T-cell (primary cell): ENCODE results near the gene C16orf95. TPM values are rescaled to one million over a fixed set of nuclear protein-coding genes. Genes with fewer than 3 reads are reported as not detected.

Source experiments
- ATAC-seq, 4 experiments: fragments of 200-7000 bp in 3 of 4; fragments of 150-1000 bp in 1 of 4; cut with Tn5 transposase; replicated peaks in 1 of 4; 1 replicate in 3 of 4; 2 replicates in 1 of 4; pipeline ENCODE4 v1.10.0; 2021; ENCODE audit warnings: moderate library complexity in 3 of 4, mild to moderate bottlenecking in 2 of 4, moderate number of reproducible peaks in 1 of 4
- CTCF ChIA-PET, 2 donors: fragments of 300-600 bp; sonication (Branson Sonifier 250); formaldehyde crosslinking; loops; one replicate each; lab custom pipeline; 2022; ENCODE audit warnings: antibody characterized with exemption in 2 of 2; lab: Charles Lee
- POLR2A ChIA-PET, 2 donors: fragments of 300-600 bp; sonication (Branson Sonifier 250); formaldehyde crosslinking; loops; one replicate each; lab custom pipeline; 2022; ENCODE audit warnings: antibody characterized with exemption in 2 of 2; lab: Charles Lee
- DNase-seq, 35 experiments: peaks; one replicate each; pipeline versions ENCODE4 v3.0.0 to v3.0.0-alpha.2; 2013 to 2023
- H3K27ac ChIP-seq: one replicate; pipeline ENCODE4 v1.5.1; 2013; ENCODE audit warnings: low read length
- H3K27me3 ChIP-seq, 2 experiments: replicated peaks in 1 of 2; 1 replicate in 1 of 2; 2 replicates in 1 of 2; pipeline versions ENCODE4 v1.6.1 to v1.7.0; 2013; ENCODE audit warnings: low read length in 1 of 2, mixed read lengths in 1 of 2; ENCODE audit not compliant: control insufficient read depth in 2 of 2, insufficient read depth in 2 of 2; ENCODE audit errors: extremely low read depth in 1 of 2
- H3K36me3 ChIP-seq, 2 donors: 1 replicate in 1 of 2; 2 replicates in 1 of 2; pipeline versions ENCODE4 v1.6.1 to v1.7.0; 2013; ENCODE audit warnings: low read length in 1 of 2; ENCODE audit not compliant: control insufficient read depth in 2 of 2, insufficient read depth in 1 of 2; ENCODE audit errors: extremely low read depth in 1 of 2
- H3K4me1 ChIP-seq, 2 experiments: 1 replicate in 1 of 2; 2 replicates in 1 of 2; pipeline versions ENCODE4 v1.6.1 to v1.7.0; 2013; ENCODE audit warnings: low read length in 2 of 2, mixed read lengths in 1 of 2; ENCODE audit not compliant: insufficient read depth in 2 of 2, control insufficient read depth in 1 of 2; ENCODE audit errors: extremely low read depth in 1 of 2
- H3K4me3 ChIP-seq, 2 donors: 1 replicate in 1 of 2; 2 replicates in 1 of 2; pipeline versions ENCODE4 v1.5.1 to v1.7.0; 2013; ENCODE audit warnings: mild to moderate bottlenecking in 2 of 2, low read length in 1 of 2, moderate library complexity in 1 of 2; ENCODE audit not compliant: control insufficient read depth in 1 of 2; ENCODE audit errors: extremely low read depth in 1 of 2
- H3K9me3 ChIP-seq: 2 replicates; pipeline ENCODE4 v1.7.0; 2013
- H3K27ac Mint-ChIP-seq, 2 donors: one replicate each; pipeline ENCODE4 v1.8.0; 2020 to 2021; ENCODE audit warnings: mild to moderate bottlenecking in 2 of 2, mixed read lengths in 2 of 2
- H3K27me3 Mint-ChIP-seq, 2 donors: one replicate each; pipeline ENCODE4 v1.8.0; 2021 to 2022; ENCODE audit warnings: mixed read lengths in 2 of 2
- H3K36me3 Mint-ChIP-seq: one replicate; pipeline ENCODE4 v1.8.0; 2021; ENCODE audit warnings: mixed read lengths
- H3K4me1 Mint-ChIP-seq, 3 donors: one replicate each; pipeline ENCODE4 v1.8.0; 2020 to 2022; ENCODE audit warnings: mixed read lengths in 3 of 3, mild to moderate bottlenecking in 1 of 3
- H3K4me3 Mint-ChIP-seq, 3 donors: one replicate each; pipeline ENCODE4 v1.8.0; 2020 to 2022; ENCODE audit warnings: mild to moderate bottlenecking in 3 of 3, mixed read lengths in 3 of 3, moderate library complexity in 3 of 3
- H3K9me3 Mint-ChIP-seq, 3 donors: one replicate each; pipeline ENCODE4 v1.8.0; 2020 to 2022; ENCODE audit warnings: mixed read lengths in 3 of 3
- whole genome bisulfite sequencing: methylation state at CpG from one replicate; pipeline ENCODE4 v1.1.5; 2013; ENCODE audit warnings: missing lambda C conversion rate; ENCODE audit not compliant: insufficient coverage; 5-methylcytosine and 5-hydroxymethylcytosine counted together
- total RNA-seq, 35 experiments: library from RNA in 6 of 35; stranded (reverse) in 6 of 35; fragments of 120-200 nt in 1 of 35; gene quantifications; one replicate each; pipeline versions ENCODE4 v1.2.1 to v1.2.4 and lab custom pipeline; 2013 to 2026

C16orf95 gene
- total RNA-seq, 5 donors from 2014 or later (not counting 1 experiment from before 2014, with no cell fraction given) = 0.98 to 3.1 (median 2.6) TPM

DNA sequence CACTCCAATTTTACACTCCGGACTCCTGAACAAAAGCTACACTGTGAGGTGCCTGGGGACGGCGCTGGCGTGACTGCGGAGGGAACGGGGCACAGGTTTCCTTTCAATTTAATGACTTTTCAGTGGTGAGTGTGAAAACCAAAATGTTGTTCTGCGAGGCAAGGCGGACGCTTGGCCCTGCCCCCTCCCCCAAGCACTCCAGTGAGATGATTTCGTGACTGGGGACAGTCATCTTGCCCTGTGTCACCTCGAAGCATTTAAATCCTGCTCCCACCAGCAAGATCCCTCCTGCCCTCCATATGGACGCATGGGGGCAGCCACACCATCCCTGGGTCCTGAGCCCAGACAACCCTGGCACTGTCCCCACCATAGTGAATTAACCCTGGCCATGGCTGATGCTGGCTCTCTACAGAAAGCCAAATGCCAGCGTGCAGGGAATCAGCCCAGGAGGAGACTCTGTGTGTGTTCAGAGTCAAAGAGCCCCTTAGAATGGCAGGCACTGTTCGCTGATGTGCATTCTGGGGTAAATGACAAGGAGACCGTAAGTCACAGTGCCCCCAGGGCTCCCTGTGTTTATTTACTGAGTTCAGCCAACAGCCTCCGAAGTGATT, 41.0 kb downstream of the C16orf95 start:
- H3K4me1 ChIP-seq = no peaks in the 10 kb centered on the region
- DNase-seq = no peak
- Mint-ChIP-seq H3K27ac (no peak overlapping the region), H3K4me1 (peaks cover 3 to 7% (median 4%) of the 10 kb centered on the region in 3 donors), H3K9me3 (no peaks in the 10 kb centered on the region), H3K27me3 (peaks cover 0 to 8% of the 10 kb centered on the region in 2 donors), H3K36me3 (no peaks in the 10 kb centered on the region), H3K4me3 (no peak overlapping the region)
- no peak for ATAC-seq
- CTCF ChIA-PET = interaction anchor here in 1 of 2 donors (0.6 kb wide), 1 partner anchor 24 kb away, joined by 3 read pairs; no protein-coding TSS in a partner anchor
- H3K27ac ChIP-seq = no peak overlapping the region
- no peaks in the 10 kb centered on the region for H3K9me3 ChIP-seq
- H3K36me3 ChIP-seq = no peaks in the 10 kb centered on the region
- POLR2A ChIA-PET = no interaction called here
- peaks cover 0 to 18% of the 10 kb centered on the region in 2 experiments for H3K27me3 ChIP-seq
- WGBS = 74% methylated on average over 6 of the region's 16 CpGs
- no peak overlapping the region for H3K4me3 ChIP-seq

DNA sequence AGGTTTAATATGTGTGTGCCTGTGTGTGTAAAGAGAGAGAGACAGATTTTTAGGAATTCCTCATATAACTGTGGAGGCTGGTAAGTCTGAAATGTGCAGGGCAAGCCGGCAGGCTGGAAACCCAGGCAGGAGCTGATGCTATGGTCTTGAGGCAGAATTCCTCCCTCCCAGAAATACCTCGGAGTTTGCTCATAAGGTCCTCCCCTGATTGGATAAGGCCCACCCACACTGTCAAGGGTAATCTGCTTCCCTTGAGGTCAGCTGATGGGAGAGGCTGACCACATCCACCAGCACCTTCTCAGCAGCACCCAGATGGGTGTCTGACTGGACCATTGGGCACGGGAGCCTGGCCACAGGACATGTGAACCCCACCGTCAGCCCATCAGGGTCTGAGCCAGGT, 42.4 kb downstream of the C16orf95 start:
- ATAC-seq = no peak
- H3K4me3 ChIP-seq = no peak overlapping the region
- Mint-ChIP-seq H3K9me3 (peaks cover 0 to 4% (median 3%) of the 10 kb centered on the region in 3 donors), H3K36me3 (no peaks in the 10 kb centered on the region), H3K27me3 (peaks cover 0 to 8% of the 10 kb centered on the region in 2 donors), H3K4me1 (peaks cover 3 to 7% (median 4%) of the 10 kb centered on the region in 3 donors), H3K27ac (no peak overlapping the region), H3K4me3 (no peak overlapping the region)
- no peak for DNase-seq
- POLR2A ChIA-PET = no interaction called here
- no peaks in the 10 kb centered on the region for H3K4me1 ChIP-seq
- CTCF ChIA-PET = no interaction called here
- H3K27me3 ChIP-seq = peaks cover 0 to 18% of the 10 kb centered on the region in 2 experiments
- no peaks in the 10 kb centered on the region for H3K36me3 ChIP-seq
- WGBS = 90% methylated on average over 2 of the region's 4 CpGs
- no peak overlapping the region for H3K27ac ChIP-seq
- H3K9me3 ChIP-seq = no peaks in the 10 kb centered on the region

DNA sequence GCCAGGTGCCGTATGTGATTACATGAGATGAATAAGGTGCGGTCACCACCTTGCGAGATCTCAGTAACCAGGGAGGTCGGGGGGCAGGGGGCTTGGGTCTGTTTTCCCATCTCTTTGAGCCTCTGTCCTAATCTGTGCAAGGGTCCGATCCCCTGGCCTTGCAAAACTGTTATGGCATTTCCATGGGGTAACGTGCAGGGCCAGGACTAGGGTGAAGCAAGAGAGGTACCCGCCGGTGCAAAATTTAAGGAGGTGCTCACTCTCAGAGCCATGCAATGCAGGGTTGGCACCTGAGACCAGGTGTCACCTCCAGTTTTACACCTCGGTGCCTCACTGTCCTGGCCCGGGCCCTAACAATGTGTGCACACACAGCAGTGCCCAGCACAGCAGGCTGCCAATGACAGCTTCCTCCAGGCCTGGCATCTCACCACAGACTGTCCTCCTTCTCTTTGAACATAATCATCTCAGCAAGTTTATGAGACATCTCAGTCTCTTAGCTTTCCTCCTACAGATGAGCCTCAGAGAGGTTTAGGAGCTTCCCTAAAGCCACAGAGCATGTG, 43.6 kb downstream of the C16orf95 start:
- no peak for DNase-seq
- Mint-ChIP-seq H3K27ac (no peak overlapping the region), H3K4me1 (peaks cover 1 to 3% (median 3%) of the 10 kb centered on the region in 3 donors), H3K36me3 (peaks cover 3% of the 10 kb centered on the region), H3K4me3 (no peak overlapping the region), H3K9me3 (peaks cover 0 to 8% (median 6%) of the 10 kb centered on the region in 3 donors), H3K27me3 (peaks cover 0 to 4% of the 10 kb centered on the region in 2 donors)
- ChIA-PET POLR2A (no interaction called here), CTCF (no interaction called here)
- ATAC-seq = no peak
- Histone ChIP-seq H3K9me3 (no peaks in the 10 kb centered on the region), H3K27me3 (peaks cover 0 to 12% of the 10 kb centered on the region in 2 experiments), H3K36me3 (no peaks in the 10 kb centered on the region), H3K27ac (no peak overlapping the region), H3K4me1 (no peaks in the 10 kb centered on the region), H3K4me3 (no peak overlapping the region)
- 93% methylated on average over 9 of the region's 10 CpGs for WGBS

DNA sequence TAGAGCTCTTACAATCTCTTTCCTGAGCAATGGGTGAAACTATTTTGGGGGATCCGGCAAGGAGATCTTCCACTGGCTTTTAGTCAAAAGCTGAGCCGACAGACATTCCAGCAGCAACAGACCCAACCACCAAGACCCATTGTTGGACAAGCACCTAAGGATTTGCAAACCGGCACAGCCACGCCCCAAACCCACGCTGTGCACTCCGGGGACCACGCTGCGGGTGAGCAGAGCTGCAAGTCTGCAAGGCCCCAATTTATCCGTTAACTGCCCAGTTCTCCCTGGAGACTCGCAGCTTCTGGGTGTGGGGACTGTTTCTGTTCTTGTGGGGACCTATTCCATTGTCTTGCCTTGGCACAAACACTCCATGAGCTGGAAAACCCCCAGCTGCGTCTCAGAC, 45.9 kb downstream of the C16orf95 start:
- Histone ChIP-seq H3K4me3 (no peak overlapping the region), H3K36me3 (no peaks in the 10 kb centered on the region), H3K4me1 (no peaks in the 10 kb centered on the region), H3K27me3 (peaks cover 0 to 1% of the 10 kb centered on the region in 2 experiments), H3K27ac (no peak overlapping the region), H3K9me3 (no peaks in the 10 kb centered on the region)
- Mint-ChIP-seq H3K4me3 (no peak overlapping the region), H3K4me1 (peaks cover 0 to 2% (median 0%) of the 10 kb centered on the region in 3 donors), H3K9me3 (peaks cover 0 to 8% (median 6%) of the 10 kb centered on the region in 3 donors), H3K27ac (no peak overlapping the region), H3K36me3 (peaks cover 3% of the 10 kb centered on the region), H3K27me3 (no peaks in the 10 kb centered on the region)
- no peak for ATAC-seq
- WGBS = 100% methylated on average over 2 of the region's 11 CpGs
- no peak for DNase-seq
- ChIA-PET POLR2A (no interaction called here), CTCF (no interaction called here)

DNA sequence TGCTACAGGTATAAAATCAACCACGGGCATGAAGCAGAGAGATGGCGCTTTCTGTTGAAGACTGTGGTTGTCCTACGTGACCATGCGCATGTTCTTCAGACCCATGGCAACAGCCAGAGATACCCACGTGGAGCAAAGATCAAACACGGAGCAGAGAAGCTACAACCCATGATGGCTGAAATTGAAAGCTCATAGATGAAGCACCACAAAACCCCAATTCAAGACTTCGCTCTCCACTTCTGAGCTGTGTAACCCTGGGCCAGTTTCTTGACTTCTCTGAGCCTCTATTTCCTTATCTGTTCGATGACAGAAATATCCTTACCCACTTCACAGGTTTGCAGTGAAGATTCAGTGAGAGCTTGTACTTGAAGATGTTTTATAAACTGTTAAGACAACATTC, 49.6 kb downstream of the C16orf95 start:
- H3K4me3 ChIP-seq = no peak overlapping the region
- no peak overlapping the region for H3K4me3 Mint-ChIP-seq
- H3K4me1 ChIP-seq = no peaks in the 10 kb centered on the region
- ATAC-seq (no peak), DNase-seq (no peak)
- peaks cover 0 to 8% (median 6%) of the 10 kb centered on the region in 3 donors for H3K9me3 Mint-ChIP-seq
- ChIA-PET POLR2A (no interaction called here), CTCF (interaction anchor here in 1 of 2 donors (0.5 kb wide), 1 partner anchor 20 kb away, joined by 3 read pairs; no protein-coding TSS in a partner anchor)
- H3K9me3 ChIP-seq = no peaks in the 10 kb centered on the region
- H3K4me1 Mint-ChIP-seq = no peaks in the 10 kb centered on the region
- peaks cover 3% of the 10 kb centered on the region for H3K36me3 Mint-ChIP-seq
- H3K27ac ChIP-seq = no peak overlapping the region
- 75% methylated on average over 6 of the region's 8 CpGs for WGBS
- H3K36me3 ChIP-seq = no peaks in the 10 kb centered on the region
- H3K27me3 Mint-ChIP-seq = no peaks in the 10 kb centered on the region
- no peaks in the 10 kb centered on the region for H3K27me3 ChIP-seq
- H3K27ac Mint-ChIP-seq = no peak overlapping the region

DNA sequence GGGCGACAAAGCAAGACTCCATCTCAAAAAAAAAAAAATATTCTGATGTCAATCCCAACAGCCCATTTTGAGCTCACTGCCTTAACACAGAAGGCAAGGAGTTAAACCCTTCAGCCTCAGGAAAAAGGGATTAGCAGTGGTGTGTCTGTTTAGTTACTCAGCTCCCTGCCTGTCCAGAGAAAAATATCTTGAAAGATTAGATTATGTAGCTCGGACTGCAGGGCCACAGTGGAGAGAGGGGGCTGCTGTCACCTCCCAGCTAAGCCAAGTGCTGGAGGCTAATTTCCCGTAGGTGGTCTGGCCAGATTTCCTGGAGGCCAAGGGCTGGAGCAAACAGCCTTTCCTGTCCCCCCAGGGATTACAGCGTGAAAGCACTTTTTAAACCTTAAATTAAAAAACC, 50.3 kb downstream of the C16orf95 start:
- no peak for DNase-seq
- POLR2A ChIA-PET = no interaction called here
- H3K9me3 Mint-ChIP-seq = peaks cover 0 to 8% (median 6%) of the 10 kb centered on the region in 3 donors
- H3K36me3 Mint-ChIP-seq = peaks cover 3% of the 10 kb centered on the region
- H3K36me3 ChIP-seq = no peaks in the 10 kb centered on the region
- H3K4me1 Mint-ChIP-seq = no peaks in the 10 kb centered on the region
- no peaks in the 10 kb centered on the region for H3K9me3 ChIP-seq
- no peak overlapping the region for H3K27ac ChIP-seq
- no peak overlapping the region for H3K4me3 ChIP-seq
- CTCF ChIA-PET = no interaction called here
- WGBS = 75% methylated on average over 2 of the region's 4 CpGs
- H3K27me3 Mint-ChIP-seq = no peaks in the 10 kb centered on the region
- ATAC-seq = no peak
- H3K4me1 ChIP-seq = no peaks in the 10 kb centered on the region
- no peak overlapping the region for H3K27ac Mint-ChIP-seq
- no peaks in the 10 kb centered on the region for H3K27me3 ChIP-seq
- no peak overlapping the region for H3K4me3 Mint-ChIP-seq
